Activated naive CD8-positive, alpha-beta T cell treated with anti-CD3 and anti-CD28 coated beads, Interleukin-2, amount 10 ng/mL, durations not matched to agents 7 days and 5 days (primary cell): ENCODE measurements around the gene RAB39B. TPM values are rescaled to one million over a fixed set of nuclear protein-coding genes. Genes with fewer than 3 reads are reported as not detected.

Experiments
- total RNA-seq, 2 experiments: library from RNA; stranded (reverse); gene quantifications; one replicate each; pipeline ENCODE4 v1.2.3, GENCODE V29; 2021

The RAB39B gene
- total RNA-seq, 2 experiments from 2014 or later = 9.4 to 9.8 TPM

Other genes with a start within 250 kb of the RAB39B start
- gene F8, start 241.8 kb downstream of the RAB39B start, total RNA-seq = 1 to 10 TPM; 6.8 to 7.8 TPM
- 10 to 100 TPM; 44.3 to 47.4 TPM for gene FUNDC2, start 237.6 kb downstream of the RAB39B start, total RNA-seq
- gene CMC4, start 193.4 kb downstream of the RAB39B start, total RNA-seq = 1 to 10 TPM; 6.7 to 7.5 TPM
- 10 to 100 TPM; 24.5 TPM for gene MTCP1, start 193.4 kb downstream of the RAB39B start, total RNA-seq
- gene BRCC3, start 193.0 kb downstream of the RAB39B start, total RNA-seq = 10 to 100 TPM; 25.0 to 26.0 TPM
- 10 to 100 TPM; 44.7 to 49.2 TPM for gene VBP1, start 48.0 kb downstream of the RAB39B start, total RNA-seq
- 1 to 10 TPM in 1 of 2 experiments, under 1 TPM in 1; 0.79 to 1.3 TPM for gene CLIC2, start 70.1 kb upstream of the RAB39B start, total RNA-seq
- gene F8A2, start 117.6 kb upstream of the RAB39B start, total RNA-seq = not detected
- 10 to 100 TPM; 11.8 to 11.9 TPM for gene F8A3, start 194.1 kb upstream of the RAB39B start, total RNA-seq